Transverse colon (tissue), 4 donors: Measurements from ENCODE around the gene ANKRD44. TPM values are rescaled to one million over a fixed set of nuclear protein-coding genes. Genes with fewer than 3 reads are reported as not detected.
A peak's percentile ranks its signal among the peaks of the same experiment; 100 is the strongest.

Experiments
- DNase-seq: peaks from one replicate; pipeline ENCODE4 v3.0.0-alpha.2; 2019
- H3K27ac ChIP-seq, 4 donors: fragments of 200-600 bp; sonication (generic); 2 replicates each; pipeline ENCODE4 v1.5.1; 2016 to 2018; ENCODE audit warnings: inconsistent platforms in 4 of 4
- H3K27me3 ChIP-seq: fragments of 200-600 bp; sonication (generic); 2 replicates; pipeline ENCODE4 v1.5.1; 2017; ENCODE audit warnings: inconsistent platforms
- H3K36me3 ChIP-seq, 4 donors: fragments of 200-600 bp; sonication (generic); 2 replicates each; pipeline ENCODE4 v1.5.1; 2017 to 2019; ENCODE audit warnings: inconsistent platforms in 4 of 4
- H3K4me1 ChIP-seq, 4 donors: fragments of 200-600 bp; sonication (generic); 2 replicates each; pipeline ENCODE4 v1.5.1; 2017 to 2020; ENCODE audit warnings: inconsistent platforms in 4 of 4
- H3K4me3 ChIP-seq, 4 donors: fragments of 200-600 bp; sonication (generic); 1 replicate in 1 of 4; 2 replicates in 3 of 4; pipeline versions ENCODE4 v1.5.1 to v1.6.1; 2017 to 2019; ENCODE audit warnings: inconsistent platforms in 4 of 4
- H3K9me3 ChIP-seq, 2 donors: fragments of 200-600 bp; sonication (generic); 2 replicates each; pipeline ENCODE4 v1.5.1; 2017 to 2019; ENCODE audit warnings: inconsistent platforms in 2 of 2
- CTCF ChIP-seq, 5 experiments: fragments of 200-600 bp in 3 of 5; fragments of 450-650 bp in 2 of 5; sonication (generic) in 3 of 5; IDR thresholded peaks; 1 replicate in 2 of 5; 2 replicates in 3 of 5; pipeline ENCODE4 v1.5.1; 2016 to 2017; ENCODE audit warnings: antibody characterized with exemption in 5 of 5, inconsistent platforms in 3 of 5, mild to moderate bottlenecking in 2 of 5, moderate library complexity in 1 of 5
- EP300 ChIP-seq: sonication (generic); formaldehyde crosslinking; IDR thresholded peaks from one replicate; pipeline ENCODE4 v1.6.1; 2017; ENCODE audit warnings: antibody characterized with exemption, low read depth
- POLR2A ChIP-seq: fragments of 450-650 bp; IDR thresholded peaks from one replicate; pipeline ENCODE4 v1.6.1; 2016; ENCODE audit warnings: antibody characterized with exemption, mild to moderate bottlenecking, moderate library complexity
- POLR2AphosphoS5 ChIP-seq, 3 donors: sonication (generic); formaldehyde crosslinking; IDR thresholded peaks; one replicate each; pipeline ENCODE4 v1.6.1; 2016; ENCODE audit warnings: antibody characterized with exemption in 3 of 3
- WGBS, 2 donors: methylation state at CpG; one replicate each; pipeline ENCODE4 v1.1.5; 2018; ENCODE audit warnings: low coverage in 1 of 2; 5-methylcytosine and 5-hydroxymethylcytosine counted together
- in situ Hi-C, 4 donors: fragments of 200-750 bp; cut with MboI; loops; one replicate each; pipeline versions ENCODE4 v1.15.0 to v1.15.1; 2017; ENCODE audit warnings: low sequenced_read_pairs in 3 of 4, low pct_ligation_motif_present in 1 of 4, low pct_unique_long_range_greater_than_20kb in 1 of 4
- intact Hi-C: fragments of 100-400 bp; cut with DNase I; formaldehyde crosslinking; loops from one replicate; pipeline ENCODE4 v1.15.1; 2023; ENCODE audit warnings: low total_unique reads
- total RNA-seq, 4 donors: library from RNA; depleted of rRNA; stranded (reverse); fragments of >200 nt; gene quantifications; one replicate each; pipeline ENCODE4 v1.1.0, GENCODE V29; 2016

The ANKRD44 gene
- total RNA-seq, 4 donors from 2014 or later = 13.9 to 46.8 (median 27.5) TPM

- Histone ChIP-seq H3K4me3 (no peak overlapping the region), H3K36me3 (no peaks in the 10 kb centered on the region), H3K9me3 (no peaks in the 10 kb centered on the region), H3K27ac (no peak overlapping the region), H3K27me3 (no peaks in the 10 kb centered on the region), H3K4me1 (peaks cover 3 to 42% (median 9%) of the 10 kb centered on the region in 4 donors)
- TF ChIP-seq POLR2AphosphoS5 (IDR thresholded peaks at IDR 0.05) (no peak), POLR2A (no peak), CTCF (IDR thresholded peaks at IDR 0.05) (no peak)
- 66 to 69% methylated on average over 3 of the region's 3 CpGs for WGBS, 2 donors
- intact Hi-C loops (no loop called here), in situ Hi-C loops (no loop called here)
- no peak for DNase-seq
Measured at GRCh38 chr2:197251163-197251562, 59.4 kb downstream of the ANKRD44 start.

- Histone ChIP-seq H3K4me3 (no peak overlapping the region), H3K9me3 (no peaks in the 10 kb centered on the region), H3K4me1 (peaks cover under 1 to 32% (median 4%) of the 10 kb centered on the region in 4 donors), H3K27me3 (no peaks in the 10 kb centered on the region), H3K27ac (no peak overlapping the region), H3K36me3 (no peaks in the 10 kb centered on the region)
- 91% methylated on average over 2 of the region's 2 CpGs; no CpG with 5 or more reads in 1 of the 2 donors for WGBS, 2 donors
- intact Hi-C loops (no loop called here), in situ Hi-C loops (no loop called here)
- TF ChIP-seq POLR2AphosphoS5 (IDR thresholded peaks at IDR 0.05) (no peak), CTCF (IDR thresholded peaks at IDR 0.05) (no peak), POLR2A (no peak), EP300 (no peak)
- no peak for DNase-seq
Measured at GRCh38 chr2:197250084-197250397, 60.5 kb downstream of the ANKRD44 start.

- Histone ChIP-seq H3K9me3 (no peaks in the 10 kb centered on the region), H3K4me3 (no peak overlapping the region), H3K4me1 (peaks cover 0 to 28% (median under 1%) of the 10 kb centered on the region in 4 donors), H3K27ac (peak overlapping the region in 1 of 4 donors; percentile 11), H3K36me3 (no peaks in the 10 kb centered on the region), H3K27me3 (no peaks in the 10 kb centered on the region)
- TF ChIP-seq POLR2AphosphoS5 (IDR thresholded peaks at IDR 0.05) (no peak), EP300 (no peak), POLR2A (no peak), CTCF (IDR thresholded peaks at IDR 0.05) (no peak)
- 61 to 65% methylated on average over 3 of the region's 3 CpGs for WGBS, 2 donors
- DNase-seq = no peak
- intact Hi-C loops = no loop called here
- in situ Hi-C loops = no loop called here
Measured at GRCh38 chr2:197249381-197250083, 61.0 kb downstream of the ANKRD44 start.

- Histone ChIP-seq H3K4me3 (no peak overlapping the region), H3K27me3 (no peaks in the 10 kb centered on the region), H3K27ac (peak overlapping the region in 1 of 4 donors; percentile 11), H3K36me3 (no peaks in the 10 kb centered on the region), H3K9me3 (no peaks in the 10 kb centered on the region), H3K4me1 (peaks cover 0 to 28% (median 0%) of the 10 kb centered on the region in 4 donors)
- TF ChIP-seq POLR2AphosphoS5 (IDR thresholded peaks at IDR 0.05) = no peak
- in situ Hi-C loops = no loop called here
- 76 to 77% methylated on average over 2 to 3 of the region's 3 CpGs for WGBS, 2 donors
- peak; percentile 19 for DNase-seq
- intact Hi-C loops = no loop called here
Measured at GRCh38 chr2:197248623-197249022, 62.0 kb downstream of the ANKRD44 start.

GRCh38 chr2:197248001-197248401 lies 62.6 kb downstream of the ANKRD44 start:
- Histone ChIP-seq H3K27ac (no peak overlapping the region), H3K27me3 (no peaks in the 10 kb centered on the region), H3K9me3 (no peaks in the 10 kb centered on the region), H3K4me3 (no peak overlapping the region), H3K4me1 (peaks cover 0 to 26% (median 0%) of the 10 kb centered on the region in 4 donors), H3K36me3 (no peaks in the 10 kb centered on the region)
- intact Hi-C loops = no loop called here
- 67 to 82% methylated on average over 4 of the region's 4 CpGs for WGBS, 2 donors
- TF ChIP-seq POLR2AphosphoS5 (IDR thresholded peaks at IDR 0.05) = no peak
- no peak for TF ChIP-seq EP300
- no peak for TF ChIP-seq POLR2A
- TF ChIP-seq CTCF (IDR thresholded peaks at IDR 0.05) = no peak
- in situ Hi-C loops = no loop called here
- no peak for DNase-seq
